Activated T-cell treated with anti-CD3 and anti-CD28 coated beads, Interleukin-2, amount 50 U/mL, for 24 hours (primary cell): Measurements from ENCODE around the gene PLTP.

Source experiments
- DNase-seq: peaks from one replicate; pipeline ENCODE4 v3.0.0-alpha.2; 2020
- H3K27ac Mint-ChIP-seq: 2 replicates; pipeline ENCODE4 v1.8.0; 2020; ENCODE audit warnings: mild to moderate bottlenecking, mixed read lengths
- H3K27me3 Mint-ChIP-seq: 2 replicates; pipeline ENCODE4 v1.8.0; 2020; ENCODE audit warnings: mixed read lengths
- H3K36me3 Mint-ChIP-seq: 2 replicates; pipeline ENCODE4 v1.8.0; 2020; ENCODE audit warnings: low read depth, mixed read lengths
- H3K4me1 Mint-ChIP-seq: 2 replicates; pipeline ENCODE4 v1.8.0; 2020; ENCODE audit warnings: low read depth, mixed read lengths
- H3K4me3 Mint-ChIP-seq: 2 replicates; pipeline ENCODE4 v1.8.0; 2020; ENCODE audit warnings: mild to moderate bottlenecking, moderate library complexity, mixed read lengths
- H3K9me3 Mint-ChIP-seq: 2 replicates; pipeline ENCODE4 v1.8.0; 2020; ENCODE audit warnings: mixed read lengths

PLTP gene

GRCh38 chr20:45948261-45948733 is 36.3 kb upstream of the PLTP start:
- Mint-ChIP-seq H3K4me3 (no peak overlapping the region), H3K4me1 (peaks cover 30% of the 10 kb centered on the region), H3K9me3 (no peaks in the 10 kb centered on the region), H3K27me3 (no peaks in the 10 kb centered on the region), H3K36me3 (peaks cover 100% of the 10 kb centered on the region), H3K27ac (peak overlapping the region; percentile 69)
- DNase-seq: no peak

GRCh38 chr20:45947110-45947866 is 35.3 kb upstream of the PLTP start:
- Mint-ChIP-seq H3K27ac (peak overlapping the region; percentile 90), H3K27me3 (no peaks in the 10 kb centered on the region), H3K36me3 (peaks cover 97% of the 10 kb centered on the region), H3K4me3 (no peak overlapping the region), H3K4me1 (peaks cover 30% of the 10 kb centered on the region), H3K9me3 (no peaks in the 10 kb centered on the region)
- DNase-seq: no peak

DNA sequence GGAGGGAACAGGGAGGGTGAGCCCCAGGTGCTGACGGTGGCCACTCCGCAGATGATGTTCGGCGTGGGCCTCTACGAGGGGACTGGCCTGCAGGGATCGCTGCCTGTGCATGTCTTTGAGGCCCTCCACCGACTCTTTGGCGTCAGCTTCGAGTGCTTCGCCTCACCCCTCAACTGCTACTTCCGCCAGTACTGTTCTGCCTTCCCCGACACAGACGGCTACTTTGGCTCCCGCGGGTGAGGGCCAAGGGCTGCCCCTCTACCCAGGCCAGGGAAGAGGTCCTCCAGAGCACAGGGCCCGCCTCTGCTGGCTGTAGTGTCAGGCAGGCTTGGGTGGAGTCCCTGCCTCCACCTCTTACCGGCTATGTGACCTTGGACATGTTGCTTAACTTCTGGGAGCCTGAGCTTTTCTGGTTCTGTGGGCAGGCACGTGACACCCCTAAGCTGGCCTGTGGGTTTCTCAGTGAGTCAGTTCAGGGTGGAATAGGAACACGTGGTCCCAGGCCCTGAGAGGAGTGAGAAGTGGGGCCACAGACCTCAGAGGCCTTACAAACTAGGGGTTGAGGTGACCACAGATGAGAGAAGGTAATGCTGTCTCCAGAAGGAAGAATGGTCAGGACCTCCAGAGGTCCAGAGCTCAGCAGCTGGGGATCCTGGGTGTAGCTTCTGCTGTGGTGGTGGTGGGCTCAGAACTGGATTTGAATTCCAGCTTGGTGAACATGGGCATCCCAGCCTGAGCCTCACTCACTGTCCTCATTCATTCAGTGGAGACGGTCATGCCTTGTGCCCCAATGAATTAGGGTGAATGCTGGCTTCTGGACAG is 34.4 kb upstream of the PLTP start:
- Mint-ChIP-seq H3K36me3 (peaks cover 89% of the 10 kb centered on the region), H3K4me3 (no peak overlapping the region), H3K4me1 (peaks cover 30% of the 10 kb centered on the region), H3K9me3 (no peaks in the 10 kb centered on the region), H3K27me3 (no peaks in the 10 kb centered on the region), H3K27ac (peak overlapping the region; percentile 90)
- DNase-seq: peak; percentile 58

DNA sequence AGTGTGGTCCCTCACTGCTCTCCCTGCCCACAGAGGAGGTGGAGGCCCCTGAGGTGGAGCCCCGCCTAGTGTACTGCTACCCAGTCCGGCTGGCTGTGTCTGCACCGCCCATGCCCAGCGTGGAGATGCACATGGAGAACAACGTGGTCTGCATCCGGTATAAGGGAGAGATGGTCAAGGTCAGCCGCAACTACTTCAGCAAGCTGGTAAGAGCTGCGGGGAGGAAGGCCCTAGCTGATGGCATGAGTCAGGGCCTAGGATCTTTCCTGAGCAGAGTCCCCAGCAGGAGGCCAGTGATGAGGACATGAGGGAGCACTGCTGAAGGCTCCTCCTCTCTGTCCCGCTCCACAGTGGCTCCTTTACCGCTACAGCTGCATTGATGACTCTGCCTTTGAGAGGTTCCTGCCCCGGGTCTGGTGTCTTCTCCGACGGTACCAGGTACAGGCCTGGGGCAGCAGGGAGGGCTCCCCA is 33.8 kb upstream of the PLTP start:
- H3K36me3 Mint-ChIP-seq: peaks cover 87% of the 10 kb centered on the region
- H3K4me1 Mint-ChIP-seq: peaks cover 30% of the 10 kb centered on the region
- no peak for DNase-seq
- H3K27me3 Mint-ChIP-seq: no peaks in the 10 kb centered on the region
- peak overlapping the region; percentile 90 for H3K27ac Mint-ChIP-seq
- no peak overlapping the region for H3K4me3 Mint-ChIP-seq
- H3K9me3 Mint-ChIP-seq: no peaks in the 10 kb centered on the region

DNA sequence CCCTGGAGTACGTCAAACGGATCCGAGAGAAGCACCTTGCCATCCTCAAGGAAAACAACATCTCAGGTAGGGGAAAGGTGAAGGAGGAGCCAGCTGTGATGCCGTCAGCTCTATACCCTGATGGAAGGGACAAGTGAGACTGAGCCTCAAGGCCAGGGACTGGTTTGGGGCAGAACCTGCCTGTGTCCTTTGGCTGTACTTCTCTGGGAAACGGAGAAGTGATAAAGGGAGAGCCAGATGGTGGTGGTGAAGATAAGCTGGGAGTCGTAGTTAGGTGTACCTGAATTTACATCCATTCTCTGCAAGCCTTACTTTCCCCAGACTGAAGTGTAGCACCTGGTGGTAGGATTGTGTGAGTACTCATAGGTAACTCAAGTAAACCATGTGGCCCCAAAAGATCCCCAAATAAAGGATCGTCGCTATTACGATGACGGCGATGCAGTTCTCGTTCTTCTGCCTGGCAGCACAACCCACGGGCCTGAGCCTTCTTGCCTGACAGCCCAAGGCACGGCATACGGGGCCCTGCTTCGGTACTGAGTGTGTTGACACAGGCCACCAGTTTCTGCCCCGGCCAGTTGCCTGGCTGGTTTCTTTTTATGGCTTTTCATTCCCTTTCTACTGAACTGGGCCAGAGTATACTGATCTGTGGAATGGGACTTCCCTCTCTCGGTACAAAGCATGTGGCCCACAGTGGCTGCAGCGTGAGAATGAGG is 33.2 kb upstream of the PLTP start:
- H3K36me3 Mint-ChIP-seq: peaks cover 85% of the 10 kb centered on the region
- H3K27ac Mint-ChIP-seq: peak overlapping the region; percentile 89
- H3K4me3 Mint-ChIP-seq: no peak overlapping the region
- DNase-seq: no peak
- H3K4me1 Mint-ChIP-seq: peaks cover 30% of the 10 kb centered on the region
- no peaks in the 10 kb centered on the region for H3K27me3 Mint-ChIP-seq
- H3K9me3 Mint-ChIP-seq: no peaks in the 10 kb centered on the region

DNA sequence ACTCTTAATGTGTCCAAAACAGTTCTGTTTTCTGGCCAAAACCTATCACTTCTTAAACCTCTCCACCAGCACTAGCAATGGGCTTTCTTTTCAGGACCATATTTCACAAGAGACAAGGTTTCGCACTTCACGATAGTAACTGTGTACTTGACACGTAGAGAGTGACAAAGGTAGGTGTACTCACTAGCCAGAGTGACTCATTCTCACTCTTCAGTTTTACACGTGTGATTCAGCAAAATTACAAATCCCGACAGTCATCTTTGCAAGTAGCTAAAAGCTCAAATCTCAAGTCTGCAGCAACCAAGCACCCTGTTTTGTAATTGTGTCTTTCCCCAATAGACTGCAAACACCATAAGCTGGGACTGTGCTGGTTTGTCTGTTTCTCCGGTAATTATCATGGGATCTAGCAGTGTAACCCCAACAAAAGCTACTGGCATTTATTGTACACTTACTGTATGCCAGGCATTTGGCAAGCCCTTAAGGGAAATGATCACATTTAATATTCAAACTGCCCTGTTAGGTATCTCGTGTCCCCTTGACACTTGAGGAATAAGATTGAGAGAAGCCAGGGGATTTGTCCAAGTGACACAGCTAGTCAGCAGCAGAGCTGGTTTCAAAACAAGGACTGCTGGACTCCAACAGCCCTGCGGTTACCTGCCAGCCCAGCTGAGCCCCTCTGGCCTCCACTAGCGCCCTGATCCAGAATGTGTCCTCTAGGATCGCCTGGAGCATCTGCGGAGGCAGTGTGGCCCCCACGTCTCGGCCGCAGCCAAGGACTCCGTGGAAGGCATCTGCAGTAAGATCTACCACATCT is 32.4 kb upstream of the PLTP start:
- H3K27me3 Mint-ChIP-seq: no peaks in the 10 kb centered on the region
- peaks cover 85% of the 10 kb centered on the region for H3K36me3 Mint-ChIP-seq
- no peak for DNase-seq
- H3K9me3 Mint-ChIP-seq: no peaks in the 10 kb centered on the region
- no peak overlapping the region for H3K4me3 Mint-ChIP-seq
- H3K27ac Mint-ChIP-seq: peak overlapping the region; percentile 89
- peaks cover 33% of the 10 kb centered on the region for H3K4me1 Mint-ChIP-seq

- Mint-ChIP-seq H3K36me3 (peaks cover 85% of the 10 kb centered on the region), H3K4me3 (no peak overlapping the region), H3K9me3 (no peaks in the 10 kb centered on the region), H3K4me1 (peaks cover 35% of the 10 kb centered on the region), H3K27ac (peak overlapping the region; percentile 89), H3K27me3 (no peaks in the 10 kb centered on the region)
- no peak for DNase-seq
Measured at GRCh38 chr20:45943613-45944012, 31.7 kb upstream of the PLTP start.

DNA sequence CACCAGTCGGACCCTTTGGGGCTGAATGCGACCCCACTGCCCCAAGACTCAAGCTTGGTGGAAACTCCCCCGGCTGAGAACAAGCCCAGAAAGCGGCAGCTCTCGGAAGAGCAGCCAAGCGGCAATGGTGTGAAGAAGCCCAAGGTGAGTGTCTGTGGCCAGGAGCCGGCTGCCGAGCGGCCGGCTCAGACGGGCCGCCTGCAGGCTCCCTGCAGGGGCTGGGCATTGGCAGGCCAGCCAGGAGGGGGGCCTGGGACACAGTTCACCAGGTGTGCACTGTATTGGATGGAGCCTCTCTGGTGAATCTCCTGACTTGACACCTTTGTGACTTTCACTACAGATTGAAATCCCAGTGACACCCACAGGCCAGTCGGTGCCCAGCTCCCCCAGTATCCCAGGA is 28.5 kb upstream of the PLTP start:
- H3K27ac Mint-ChIP-seq: no peak overlapping the region
- DNase-seq: no peak
- no peaks in the 10 kb centered on the region for H3K27me3 Mint-ChIP-seq
- no peak overlapping the region for H3K4me3 Mint-ChIP-seq
- peaks cover 48% of the 10 kb centered on the region for H3K4me1 Mint-ChIP-seq
- peaks cover 75% of the 10 kb centered on the region for H3K36me3 Mint-ChIP-seq
- no peaks in the 10 kb centered on the region for H3K9me3 Mint-ChIP-seq

- Mint-ChIP-seq H3K9me3 (no peaks in the 10 kb centered on the region), H3K4me1 (peaks cover 49% of the 10 kb centered on the region), H3K27me3 (no peaks in the 10 kb centered on the region), H3K27ac (peak overlapping the region; percentile 31), H3K4me3 (no peak overlapping the region), H3K36me3 (peaks cover 74% of the 10 kb centered on the region)
- DNase-seq: no peak
Measured at GRCh38 chr20:45940053-45940452, 28.1 kb upstream of the PLTP start.

DNA sequence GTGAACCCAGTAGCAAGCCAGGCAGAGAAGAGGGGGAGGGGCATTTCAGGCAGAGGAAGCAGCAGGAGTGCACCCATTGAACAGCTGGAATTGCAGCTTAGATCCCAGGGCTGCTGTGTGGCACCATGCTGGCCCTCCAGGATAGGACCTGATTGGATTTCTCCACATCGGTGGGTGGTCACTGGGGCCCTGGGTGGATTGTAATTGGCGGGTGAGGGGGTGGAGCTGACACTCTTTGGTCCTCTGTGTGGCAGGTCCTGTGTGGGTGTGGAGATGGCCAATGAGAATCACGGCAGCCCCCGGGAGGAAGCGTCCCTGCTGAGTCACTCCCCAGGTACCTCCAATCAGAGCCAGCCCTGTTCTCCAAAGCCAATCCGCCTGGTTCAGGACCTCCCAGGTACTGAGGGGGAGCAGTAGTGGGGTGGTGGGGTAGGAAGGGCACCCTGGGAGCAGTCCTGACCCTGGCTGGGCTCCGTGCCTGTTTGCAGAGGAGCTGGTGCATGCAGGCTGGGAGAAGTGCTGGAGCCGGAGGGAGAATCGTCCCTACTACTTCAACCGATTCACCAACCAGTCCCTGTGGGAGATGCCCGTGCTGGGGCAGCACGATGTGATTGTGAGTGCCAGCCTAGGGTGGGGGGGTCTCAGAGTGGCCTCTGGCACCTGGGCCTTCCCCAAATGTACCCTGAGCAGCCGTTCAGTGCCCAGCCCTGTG is 26.9 kb upstream of the PLTP start:
- H3K9me3 Mint-ChIP-seq: no peaks in the 10 kb centered on the region
- no peak overlapping the region for H3K4me3 Mint-ChIP-seq
- DNase-seq: no peak
- no peaks in the 10 kb centered on the region for H3K27me3 Mint-ChIP-seq
- H3K27ac Mint-ChIP-seq: peak overlapping the region; percentile 85
- H3K4me1 Mint-ChIP-seq: peaks cover 37% of the 10 kb centered on the region
- peaks cover 68% of the 10 kb centered on the region for H3K36me3 Mint-ChIP-seq

GRCh38 chr20:45937765-45938164 is 25.8 kb upstream of the PLTP start:
- Mint-ChIP-seq H3K4me1 (peaks cover 37% of the 10 kb centered on the region), H3K27me3 (no peaks in the 10 kb centered on the region), H3K27ac (peak overlapping the region; percentile 85), H3K9me3 (no peaks in the 10 kb centered on the region), H3K4me3 (no peak overlapping the region), H3K36me3 (peaks cover 59% of the 10 kb centered on the region)
- DNase-seq: no peak

- H3K9me3 Mint-ChIP-seq: no peaks in the 10 kb centered on the region
- H3K27ac Mint-ChIP-seq: peak overlapping the region; percentile 96
- no peak for DNase-seq
- H3K4me1 Mint-ChIP-seq: peaks cover 37% of the 10 kb centered on the region
- H3K27me3 Mint-ChIP-seq: no peaks in the 10 kb centered on the region
- peaks cover 53% of the 10 kb centered on the region for H3K36me3 Mint-ChIP-seq
- peak overlapping the region; percentile 99 for H3K4me3 Mint-ChIP-seq
Measured at GRCh38 chr20:45935416-45936046, 23.6 kb upstream of the PLTP start.
